ENCODE measurements around the gene UBL4B.

Gene UBL4B

GRCh38 chr1:110094931-110095654 is 17.1 kb upstream of the UBL4B start:
- TF ChIP-seq, protein P1, sequence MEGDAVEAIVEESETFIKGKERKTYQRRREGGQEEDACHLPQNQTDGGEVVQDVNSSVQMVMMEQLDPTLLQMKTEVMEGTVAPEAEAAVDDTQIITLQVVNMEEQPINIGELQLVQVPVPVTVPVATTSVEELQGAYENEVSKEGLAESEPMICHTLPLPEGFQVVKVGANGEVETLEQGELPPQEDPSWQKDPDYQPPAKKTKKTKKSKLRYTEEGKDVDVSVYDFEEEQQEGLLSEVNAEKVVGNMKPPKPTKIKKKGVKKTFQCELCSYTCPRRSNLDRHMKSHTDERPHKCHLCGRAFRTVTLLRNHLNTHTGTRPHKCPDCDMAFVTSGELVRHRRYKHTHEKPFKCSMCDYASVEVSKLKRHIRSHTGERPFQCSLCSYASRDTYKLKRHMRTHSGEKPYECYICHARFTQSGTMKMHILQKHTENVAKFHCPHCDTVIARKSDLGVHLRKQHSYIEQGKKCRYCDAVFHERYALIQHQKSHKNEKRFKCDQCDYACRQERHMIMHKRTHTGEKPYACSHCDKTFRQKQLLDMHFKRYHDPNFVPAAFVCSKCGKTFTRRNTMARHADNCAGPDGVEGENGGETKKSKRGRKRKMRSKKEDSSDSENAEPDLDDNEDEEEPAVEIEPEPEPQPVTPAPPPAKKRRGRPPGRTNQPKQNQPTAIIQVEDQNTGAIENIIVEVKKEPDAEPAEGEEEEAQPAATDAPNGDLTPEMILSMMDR (IDR thresholded peaks at IDR 0.05; ENCODE audit: low read depth, low read length), result no peak
- no peak for TF ChIP-seq EZH2phosphoT487 (IDR thresholded peaks at IDR 0.05; ENCODE audit: low read depth)
- no peak overlapping the region for H2AFZ ChIP-seq (ENCODE audit: low read depth, low read length)
- no peaks in the 10 kb centered on the region for H3K79me2 ChIP-seq (ENCODE audit: low read length)
- H3K27me3 ChIP-seq (ENCODE audit: low read depth, low read length), result no peaks in the 10 kb centered on the region
- no peak overlapping the region for H3K9ac ChIP-seq (ENCODE audit: low read length)
- H3K4me3 ChIP-seq (ENCODE audit: low read length), result no peak overlapping the region
- H4K20me1 ChIP-seq (ENCODE audit: insufficient read depth, low read length), result no peaks in the 10 kb centered on the region
- H3K9me3 ChIP-seq (ENCODE audit: insufficient read depth, low read length), result no peaks in the 10 kb centered on the region
- no peaks in the 10 kb centered on the region for H3K36me3 ChIP-seq (replicated peaks; ENCODE audit: low read depth, low read length)
- H3K27ac ChIP-seq (ENCODE audit: low read length), result no peak overlapping the region
- H3K4me2 ChIP-seq (ENCODE audit: low read length), result no peak overlapping the region
- H3K4me1 ChIP-seq (ENCODE audit: low read length), result peaks cover 4% of the 10 kb centered on the region

DNA sequence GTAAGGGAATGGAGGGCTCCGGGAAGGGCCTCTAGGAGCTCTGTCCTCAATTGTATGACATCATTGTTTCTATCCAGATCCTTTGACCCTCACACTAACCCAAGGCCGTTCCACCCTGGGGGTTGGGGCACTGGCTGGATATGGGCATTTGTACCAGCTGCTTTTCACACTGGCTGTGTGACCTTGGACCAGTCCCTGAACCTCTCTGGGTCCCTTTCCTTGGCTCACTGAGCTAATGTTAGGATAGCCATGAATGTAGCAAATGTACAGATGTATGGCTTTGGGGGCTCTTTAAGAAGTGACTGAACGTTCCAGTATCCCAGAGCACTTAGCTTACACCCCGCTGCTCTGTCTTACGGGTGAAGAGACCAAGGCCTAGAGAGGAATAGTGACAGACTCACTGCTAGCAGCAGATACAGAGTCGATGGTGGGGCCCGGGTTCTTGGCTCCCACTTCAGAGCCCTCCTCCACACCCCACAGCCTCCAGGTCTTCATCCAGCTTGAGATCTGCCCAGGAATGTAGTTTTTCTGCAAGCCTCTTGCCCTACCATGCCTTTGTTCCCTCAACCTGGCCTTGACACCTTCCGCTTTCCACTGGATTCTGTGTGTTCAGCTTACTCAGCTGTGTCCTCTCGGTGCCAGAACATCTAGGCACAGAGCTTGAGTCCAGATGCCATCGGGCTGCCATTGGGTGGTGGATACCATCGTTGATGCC is 14.6 kb upstream of the UBL4B start:
- no peaks in the 10 kb centered on the region for H3K4me1 ChIP-seq (ENCODE audit: low read length)
- no peaks in the 10 kb centered on the region for H3K79me2 ChIP-seq (ENCODE audit: low read length)
- TF ChIP-seq, protein P1 (IDR thresholded peaks at IDR 0.05; ENCODE audit: low read depth, low read length), result no peak
- TF ChIP-seq EZH2phosphoT487 (IDR thresholded peaks at IDR 0.05; ENCODE audit: low read depth), result no peak
- H3K9ac ChIP-seq (ENCODE audit: low read length), result no peak overlapping the region
- H3K36me3 ChIP-seq (replicated peaks; ENCODE audit: low read depth, low read length), result no peaks in the 10 kb centered on the region
- no peak overlapping the region for H2AFZ ChIP-seq (ENCODE audit: low read depth, low read length)
- H3K4me2 ChIP-seq (ENCODE audit: low read length), result no peak overlapping the region
- H3K27ac ChIP-seq (ENCODE audit: low read length), result no peak overlapping the region
- H4K20me1 ChIP-seq (ENCODE audit: insufficient read depth, low read length), result no peaks in the 10 kb centered on the region
- H3K4me3 ChIP-seq (ENCODE audit: low read length), result no peak overlapping the region
- no peaks in the 10 kb centered on the region for H3K9me3 ChIP-seq (ENCODE audit: insufficient read depth, low read length)
- H3K27me3 ChIP-seq (ENCODE audit: low read depth, low read length), result no peaks in the 10 kb centered on the region

GRCh38 chr1:110098222-110099026 is 13.8 kb upstream of the UBL4B start:
- Histone ChIP-seq H3K9ac (ENCODE audit: low read length) (no peak overlapping the region), H3K27me3 (ENCODE audit: low read depth, low read length) (no peaks in the 10 kb centered on the region), H2AFZ (ENCODE audit: low read depth, low read length) (no peak overlapping the region), H3K4me2 (ENCODE audit: low read length) (no peak overlapping the region), H3K4me1 (ENCODE audit: low read length) (no peaks in the 10 kb centered on the region), H3K9me3 (ENCODE audit: insufficient read depth, low read length) (no peaks in the 10 kb centered on the region), H3K4me3 (ENCODE audit: low read length) (no peak overlapping the region), H3K79me2 (ENCODE audit: low read length) (no peaks in the 10 kb centered on the region), H3K36me3 (replicated peaks; ENCODE audit: low read depth, low read length) (no peaks in the 10 kb centered on the region), H4K20me1 (ENCODE audit: insufficient read depth, low read length) (no peaks in the 10 kb centered on the region), H3K27ac (ENCODE audit: low read length) (no peak overlapping the region)
- no peak for TF ChIP-seq EZH2phosphoT487 (IDR thresholded peaks at IDR 0.05; ENCODE audit: low read depth)
- TF ChIP-seq, protein P1 (IDR thresholded peaks at IDR 0.05; ENCODE audit: low read depth, low read length), result no peak

DNA sequence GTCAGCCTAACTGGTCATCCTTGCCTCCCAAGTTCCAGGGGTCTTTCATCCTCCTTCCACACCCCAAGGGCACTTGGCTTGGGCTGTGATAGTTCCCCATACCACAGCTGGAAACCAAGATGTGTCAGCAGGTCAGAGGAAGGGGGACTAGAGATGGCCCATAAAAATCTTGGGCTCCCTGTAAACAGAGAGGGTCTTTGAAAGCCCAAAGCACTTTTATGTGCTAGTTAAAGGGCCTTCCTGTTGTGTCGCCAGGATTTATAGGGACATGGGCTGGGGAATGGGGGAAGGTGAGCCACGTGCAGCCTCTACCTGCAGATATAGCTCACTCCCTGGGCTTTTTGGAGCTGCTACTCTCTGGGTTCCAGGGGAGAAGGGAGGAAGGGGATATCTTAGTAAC is 11.9 kb upstream of the UBL4B start:
- Histone ChIP-seq H3K79me2 (ENCODE audit: low read length) (no peaks in the 10 kb centered on the region), H3K9ac (ENCODE audit: low read length) (no peak overlapping the region), H3K27ac (ENCODE audit: low read length) (no peak overlapping the region), H3K4me2 (ENCODE audit: low read length) (no peak overlapping the region), H4K20me1 (ENCODE audit: insufficient read depth, low read length) (no peaks in the 10 kb centered on the region), H3K27me3 (ENCODE audit: low read depth, low read length) (no peaks in the 10 kb centered on the region), H3K36me3 (replicated peaks; ENCODE audit: low read depth, low read length) (no peaks in the 10 kb centered on the region), H3K9me3 (ENCODE audit: insufficient read depth, low read length) (no peaks in the 10 kb centered on the region), H3K4me1 (ENCODE audit: low read length) (no peaks in the 10 kb centered on the region), H3K4me3 (ENCODE audit: low read length) (no peak overlapping the region), H2AFZ (ENCODE audit: low read depth, low read length) (no peak overlapping the region)
- TF ChIP-seq, protein P1 (IDR thresholded peaks at IDR 0.05; ENCODE audit: low read depth, low read length), result no peak
- TF ChIP-seq EZH2phosphoT487 (IDR thresholded peaks at IDR 0.05; ENCODE audit: low read depth), result no peak
